ENCODE results near the gene MYL7.

MYL7 gene

GRCh38 chr7:44103923-44104859 is 36.9 kb downstream of the MYL7 start, which contains the start of gene AEBP1:
Gene AEBP1, plus strand, starts transcription at chr7:44104345. Its CDS starts 321 bp downstream, at chr7:44104666.
- ChIA-PET POLR2A (no interaction called here), CTCF (interaction anchor here (0.8 to 1.4 kb wide), 2 partner anchors 19 to 30 kb away, joined by 3 to 4 read pairs; partner anchors contain the start of gene POLD2)
- Histone ChIP-seq H3K27ac (ENCODE audit: insufficient read depth in 1 of 2, low read depth in 1 of 2, low read length in 2 of 2, poor library complexity in 1 of 2, severe bottlenecking in 2 of 2) (no peak within 1 kb of the TSS), H3K9me3 (ENCODE audit: control extremely low read depth in 1 of 5, control insufficient read depth in 4 of 5, insufficient read depth in 2 of 5, low read depth in 1 of 5, low read length in 4 of 5) (no peaks in the 10 kb centered on the region), H3K4me3 (ENCODE audit: control insufficient read depth in 1 of 7, extremely low read depth in 1 of 7, insufficient read depth in 4 of 7, low read depth in 2 of 7, low read length in 6 of 7) (peak within 1 kb of the TSS in 6 of 7 experiments; percentile 49 to 76 (median 59)), H3K4me1 (ENCODE audit: control extremely low read depth in 1 of 4, control insufficient read depth in 4 of 4, insufficient read depth in 4 of 4, low read length in 3 of 4) (peaks cover 3 to 30% (median 18%) of the 10 kb centered on the region in 4 experiments), H3K36me3 (ENCODE audit: control insufficient read depth in 4 of 4, insufficient read depth in 4 of 4, low read length in 3 of 4) (peaks cover 0 to 13% (median 0%) of the 10 kb centered on the region in 4 experiments), H3K27me3 (replicated peaks in 2 of 5; ENCODE audit: control insufficient read depth in 4 of 5, insufficient read depth in 5 of 5, low read length in 4 of 5) (no peaks in the 10 kb centered on the region)
- DNase-seq = peak; percentile 36 to 60 (median 51)
- 0% methylated on average over 29 of the region's 87 CpGs for WGBS (ENCODE audit: insufficient coverage)

- H3K36me3 ChIP-seq (ENCODE audit: control insufficient read depth in 4 of 4, insufficient read depth in 4 of 4, low read length in 3 of 4) = peaks cover 0 to 7% (median 0%) of the 10 kb centered on the region in 4 experiments
- no peak for DNase-seq
- POLR2A ChIA-PET = no interaction called here
- H3K27me3 ChIP-seq (replicated peaks in 2 of 5; ENCODE audit: control insufficient read depth in 4 of 5, insufficient read depth in 5 of 5, low read length in 4 of 5) = no peaks in the 10 kb centered on the region
- H3K4me3 ChIP-seq (ENCODE audit: control insufficient read depth in 1 of 7, extremely low read depth in 1 of 7, insufficient read depth in 4 of 7, low read depth in 2 of 7, low read length in 6 of 7) = peak overlapping the region in 5 of 7 experiments; percentile 1 to 70 (median 54)
- H3K9me3 ChIP-seq (ENCODE audit: control extremely low read depth in 1 of 5, control insufficient read depth in 4 of 5, insufficient read depth in 2 of 5, low read depth in 1 of 5, low read length in 4 of 5) = no peaks in the 10 kb centered on the region
- WGBS (ENCODE audit: insufficient coverage) = 73% methylated on average over 7 of the region's 8 CpGs
- H3K27ac ChIP-seq (ENCODE audit: insufficient read depth in 1 of 2, low read depth in 1 of 2, low read length in 2 of 2, poor library complexity in 1 of 2, severe bottlenecking in 2 of 2) = no peak overlapping the region
- peaks cover 3 to 30% (median 18%) of the 10 kb centered on the region in 4 experiments for H3K4me1 ChIP-seq (ENCODE audit: control extremely low read depth in 1 of 4, control insufficient read depth in 4 of 4, insufficient read depth in 4 of 4, low read length in 3 of 4)
- CTCF ChIA-PET = no interaction called here
These were observed 37.6 kb downstream of the MYL7 start for GRCh38 chr7:44103566-44103922.

GRCh38 chr7:44102846-44103565 is 38.1 kb downstream of the MYL7 start:
- POLR2A ChIA-PET = no interaction called here
- no peak overlapping the region for H3K27ac ChIP-seq (ENCODE audit: insufficient read depth in 1 of 2, low read depth in 1 of 2, low read length in 2 of 2, poor library complexity in 1 of 2, severe bottlenecking in 2 of 2)
- CTCF ChIA-PET = interaction anchor here (1.0 to 1.4 kb wide), 2 partner anchors 16 to 18 kb away, joined by 3 to 4 read pairs; no protein-coding TSS in a partner anchor
- no peak for DNase-seq
- H3K36me3 ChIP-seq (ENCODE audit: control insufficient read depth in 4 of 4, insufficient read depth in 4 of 4, low read length in 3 of 4) = peaks cover 0 to 3% (median 0%) of the 10 kb centered on the region in 4 experiments
- no peaks in the 10 kb centered on the region for H3K27me3 ChIP-seq (replicated peaks in 2 of 5; ENCODE audit: control insufficient read depth in 4 of 5, insufficient read depth in 5 of 5, low read length in 4 of 5)
- H3K9me3 ChIP-seq (ENCODE audit: control extremely low read depth in 1 of 5, control insufficient read depth in 4 of 5, insufficient read depth in 2 of 5, low read depth in 1 of 5, low read length in 4 of 5) = no peaks in the 10 kb centered on the region
- peaks cover 5 to 32% (median 18%) of the 10 kb centered on the region in 4 experiments for H3K4me1 ChIP-seq (ENCODE audit: control extremely low read depth in 1 of 4, control insufficient read depth in 4 of 4, insufficient read depth in 4 of 4, low read length in 3 of 4)
- WGBS (ENCODE audit: insufficient coverage) = 76% methylated on average over 8 of the region's 8 CpGs
- peak overlapping the region in 2 of 7 experiments; percentile 55 to 70 for H3K4me3 ChIP-seq (ENCODE audit: control insufficient read depth in 1 of 7, extremely low read depth in 1 of 7, insufficient read depth in 4 of 7, low read depth in 2 of 7, low read length in 6 of 7)

GRCh38 chr7:44101966-44102845 is 38.9 kb downstream of the MYL7 start:
- CTCF ChIA-PET = interaction anchor here (1.0 to 1.4 kb wide), 3 partner anchors 14 to 17 kb away, joined by 3 to 4 read pairs (median 4); no protein-coding TSS in a partner anchor
- H3K27me3 ChIP-seq (replicated peaks in 2 of 5; ENCODE audit: control insufficient read depth in 4 of 5, insufficient read depth in 5 of 5, low read length in 4 of 5) = no peaks in the 10 kb centered on the region
- 97% methylated on average over 14 of the region's 14 CpGs for WGBS (ENCODE audit: insufficient coverage)
- no peak overlapping the region for H3K4me3 ChIP-seq (ENCODE audit: control insufficient read depth in 1 of 7, extremely low read depth in 1 of 7, insufficient read depth in 4 of 7, low read depth in 2 of 7, low read length in 6 of 7)
- DNase-seq = no peak
- POLR2A ChIA-PET = no interaction called here
- H3K36me3 ChIP-seq (ENCODE audit: control insufficient read depth in 4 of 4, insufficient read depth in 4 of 4, low read length in 3 of 4) = peaks cover 0 to 3% (median 0%) of the 10 kb centered on the region in 4 experiments
- no peaks in the 10 kb centered on the region for H3K9me3 ChIP-seq (ENCODE audit: control extremely low read depth in 1 of 5, control insufficient read depth in 4 of 5, insufficient read depth in 2 of 5, low read depth in 1 of 5, low read length in 4 of 5)
- H3K4me1 ChIP-seq (ENCODE audit: control extremely low read depth in 1 of 4, control insufficient read depth in 4 of 4, insufficient read depth in 4 of 4, low read length in 3 of 4) = peaks cover 9 to 40% (median 26%) of the 10 kb centered on the region in 4 experiments
- no peak overlapping the region for H3K27ac ChIP-seq (ENCODE audit: insufficient read depth in 1 of 2, low read depth in 1 of 2, low read length in 2 of 2, poor library complexity in 1 of 2, severe bottlenecking in 2 of 2)

GRCh38 chr7:44101303-44101965 is 39.7 kb downstream of the MYL7 start:
- Histone ChIP-seq H3K4me1 (ENCODE audit: control extremely low read depth in 1 of 4, control insufficient read depth in 4 of 4, insufficient read depth in 4 of 4, low read length in 3 of 4) (peaks cover 9 to 48% (median 32%) of the 10 kb centered on the region in 4 experiments), H3K27ac (ENCODE audit: insufficient read depth in 1 of 2, low read depth in 1 of 2, low read length in 2 of 2, poor library complexity in 1 of 2, severe bottlenecking in 2 of 2) (no peak overlapping the region), H3K36me3 (ENCODE audit: control insufficient read depth in 4 of 4, insufficient read depth in 4 of 4, low read length in 3 of 4) (no peaks in the 10 kb centered on the region), H3K27me3 (replicated peaks in 2 of 5; ENCODE audit: control insufficient read depth in 4 of 5, insufficient read depth in 5 of 5, low read length in 4 of 5) (no peaks in the 10 kb centered on the region), H3K4me3 (ENCODE audit: control insufficient read depth in 1 of 7, extremely low read depth in 1 of 7, insufficient read depth in 4 of 7, low read depth in 2 of 7, low read length in 6 of 7) (no peak overlapping the region), H3K9me3 (ENCODE audit: control extremely low read depth in 1 of 5, control insufficient read depth in 4 of 5, insufficient read depth in 2 of 5, low read depth in 1 of 5, low read length in 4 of 5) (no peaks in the 10 kb centered on the region)
- CTCF ChIA-PET = interaction anchor here (0.9 to 1.0 kb wide), 3 partner anchors 10 to 15 kb away, joined by 3 to 4 read pairs (median 3); no protein-coding TSS in a partner anchor
- 100% methylated on average over 1 of the region's 3 CpGs for WGBS (ENCODE audit: insufficient coverage)
- no peak for DNase-seq
- POLR2A ChIA-PET = no interaction called here

Measured in common myeloid progenitor, CD34-positive (primary cell).